ENCODE results near the gene HADH.
"Not testable (repeated sequence)": the region's sequence is repeated elsewhere in the genome, so short reads cannot be mapped to it uniquely, and the experiment has no call there.

HADH gene

GRCh38 chr4:108031427-108032083 is 41.9 kb downstream of the HADH start:
- no peak for DNase-seq (ENCODE audit: low read depth)

- no peak for DNase-seq (ENCODE audit: low read depth)
Measured at GRCh38 chr4:108033348-108033747, 43.7 kb downstream of the HADH start.

- no peak for DNase-seq (ENCODE audit: low read depth)
Measured at GRCh38 chr4:108034565-108034964, 44.9 kb downstream of the HADH start.

- DNase-seq (ENCODE audit: low read depth): no peak
Measured at GRCh38 chr4:108035691-108036090, 46.0 kb downstream of the HADH start.

- peak; percentile 41 for DNase-seq (ENCODE audit: low read depth)
Measured at GRCh38 chr4:108036213-108036612, 46.5 kb downstream of the HADH start.

- no peak for DNase-seq (ENCODE audit: low read depth)
Measured at GRCh38 chr4:108037884-108038283, 48.2 kb downstream of the HADH start.

- no peak for DNase-seq (ENCODE audit: low read depth)
Measured at GRCh38 chr4:108042927-108043326, 53.2 kb downstream of the HADH start.

- DNase-seq (ENCODE audit: low read depth): no peak
Measured at GRCh38 chr4:108043526-108043925, 53.8 kb downstream of the HADH start.

- no peak for DNase-seq (ENCODE audit: low read depth)
Measured at GRCh38 chr4:108044951-108045686, 55.4 kb downstream of the HADH start.

GRCh38 chr4:108045687-108046024 is 56.0 kb downstream of the HADH start:
- no peak for DNase-seq (ENCODE audit: low read depth)

- no peak for DNase-seq (ENCODE audit: low read depth)
Measured at GRCh38 chr4:108047199-108047598, 57.5 kb downstream of the HADH start.

- DNase-seq (ENCODE audit: low read depth): no peak
Measured at GRCh38 chr4:108048157-108048556, 58.5 kb downstream of the HADH start.

GRCh38 chr4:108048997-108049396 is 59.3 kb downstream of the HADH start:
- no peak for DNase-seq (ENCODE audit: low read depth)

- no peak for DNase-seq (ENCODE audit: low read depth)
Measured at GRCh38 chr4:108049406-108049805, 59.7 kb downstream of the HADH start.

GRCh38 chr4:108050166-108051111 is 60.8 kb downstream of the HADH start:
- not testable (repeated sequence) for DNase-seq (ENCODE audit: low read depth)

- DNase-seq (ENCODE audit: low read depth): no peak
Measured at GRCh38 chr4:108051343-108051742, 61.7 kb downstream of the HADH start.

GRCh38 chr4:108052558-108053120 is 63.0 kb downstream of the HADH start:
- DNase-seq (ENCODE audit: low read depth): no peak

- no peak for DNase-seq (ENCODE audit: low read depth)
Measured at GRCh38 chr4:108053251-108053711, 63.6 kb downstream of the HADH start.

GRCh38 chr4:108054025-108054638 is 64.4 kb downstream of the HADH start:
- DNase-seq (ENCODE audit: low read depth): no peak

GRCh38 chr4:108055787-108056186 is 66.1 kb downstream of the HADH start:
- no peak for DNase-seq (ENCODE audit: low read depth)

- DNase-seq (ENCODE audit: low read depth): no peak
Measured at GRCh38 chr4:108056418-108056817, 66.7 kb downstream of the HADH start.
